Body of pancreas (tissue), 4 donors: ENCODE data around the gene SHBG. TPM values are rescaled to one million over a fixed set of nuclear protein-coding genes. Genes with fewer than 3 reads are reported as not detected.
"Not testable (repeated sequence)": the region's sequence is repeated elsewhere in the genome, so short reads cannot be mapped to it uniquely, and the experiment has no call there.

Experiments used
- ATAC-seq: fragments of 150-250 bp; one replicate; pipeline ENCODE4 v1.9.1; 2016
- DNase-seq, 4 donors: peaks; one replicate each; pipeline ENCODE4 v3.0.0-alpha.2; 2019
- H3K27ac ChIP-seq, 4 donors: fragments of 200-600 bp; sonication (generic); 1 replicate in 3 of 4; 2 replicates in 1 of 4; pipeline versions ENCODE4 v1.5.1 to v1.6.1; 2016 to 2019; ENCODE audit warnings: mild to moderate bottlenecking in 1 of 4, mixed read lengths in 1 of 4, moderate library complexity in 1 of 4
- H3K27me3 ChIP-seq, 2 donors: fragments of 200-600 bp; sonication (generic); one replicate each; pipeline ENCODE4 v1.6.0; 2016; ENCODE audit warnings: mild to moderate bottlenecking in 1 of 2
- H3K36me3 ChIP-seq, 2 donors: fragments of 200-600 bp; sonication (generic); replicated peaks in 1 of 2; 2 replicates each; pipeline ENCODE4 v1.5.1; 2016; ENCODE audit warnings: low read depth in 2 of 2; ENCODE audit not compliant: insufficient read depth in 1 of 2
- H3K4me1 ChIP-seq: fragments of 200-600 bp; sonication (generic); one replicate; pipeline ENCODE4 v1.6.0; 2016
- H3K4me3 ChIP-seq, 2 donors: fragments of 200-600 bp; sonication (generic); 1 replicate in 1 of 2; 2 replicates in 1 of 2; pipeline ENCODE4 v1.5.1; 2016 to 2019
- H3K9me3 ChIP-seq, 3 donors: fragments of 200-600 bp; sonication (generic); 1 replicate in 2 of 3; 2 replicates in 1 of 3; pipeline ENCODE4 v1.5.1; 2016
- POLR2A ChIP-seq, 3 donors: fragments of 450-650 bp; IDR thresholded peaks; one replicate each; pipeline ENCODE4 v1.6.1; 2016; ENCODE audit warnings: antibody characterized with exemption in 3 of 3, mild to moderate bottlenecking in 2 of 3
- WGBS, 2 donors: methylation state at CpG; one replicate each; pipeline ENCODE4 v1.1.5; 2017; 5-methylcytosine and 5-hydroxymethylcytosine counted together
- intact Hi-C: fragments of 100-400 bp; cut with DNase I; formaldehyde crosslinking; loops from one replicate; pipeline ENCODE4 v1.15.1; 2023
- total RNA-seq, 2 donors: library from RNA; depleted of rRNA; stranded (reverse); fragments of >200 nt; gene quantifications; one replicate each; pipeline ENCODE4 v1.1.0, GENCODE V29; 2016
- TF ChIP-seq, protein P1 (sequence below), 7 experiments: fragments of 450-650 bp in 4 of 7; fragments of 200-600 bp in 3 of 7; sonication (generic) in 3 of 7; IDR thresholded peaks; one replicate each; pipeline ENCODE4 v1.5.1; 2016 to 2019; ENCODE audit warnings: antibody characterized with exemption in 7 of 7

SHBG gene
- total RNA-seq, 2 donors from 2014 or later = not detected

DNA sequence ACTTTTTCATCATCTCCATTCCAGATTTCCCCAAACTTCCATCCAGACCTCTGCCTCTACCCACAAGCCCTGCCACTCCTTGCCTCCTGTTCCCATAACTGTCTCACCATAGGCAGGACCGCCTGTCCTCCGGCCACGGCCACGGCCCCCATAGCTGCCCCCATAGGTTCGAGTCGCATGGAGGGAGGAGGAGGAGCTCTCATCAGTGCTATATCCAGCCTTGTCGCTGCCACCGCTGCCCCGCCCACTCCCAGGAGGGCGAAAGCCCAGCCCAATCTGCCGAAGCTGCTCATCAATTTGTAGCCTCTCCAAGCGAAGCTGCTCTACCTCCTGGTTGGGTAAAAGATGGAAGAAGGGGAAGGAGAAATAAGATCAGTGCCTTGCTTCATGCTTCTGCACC is 36.6 kb upstream of the SHBG start:
- 91% methylated on average over 12 of the region's 12 CpGs for WGBS, 2 donors
- no peaks in the 10 kb centered on the region for H3K9me3 ChIP-seq
- ATAC-seq (no peak), DNase-seq (no peak)
- TF ChIP-seq, protein P1, sequence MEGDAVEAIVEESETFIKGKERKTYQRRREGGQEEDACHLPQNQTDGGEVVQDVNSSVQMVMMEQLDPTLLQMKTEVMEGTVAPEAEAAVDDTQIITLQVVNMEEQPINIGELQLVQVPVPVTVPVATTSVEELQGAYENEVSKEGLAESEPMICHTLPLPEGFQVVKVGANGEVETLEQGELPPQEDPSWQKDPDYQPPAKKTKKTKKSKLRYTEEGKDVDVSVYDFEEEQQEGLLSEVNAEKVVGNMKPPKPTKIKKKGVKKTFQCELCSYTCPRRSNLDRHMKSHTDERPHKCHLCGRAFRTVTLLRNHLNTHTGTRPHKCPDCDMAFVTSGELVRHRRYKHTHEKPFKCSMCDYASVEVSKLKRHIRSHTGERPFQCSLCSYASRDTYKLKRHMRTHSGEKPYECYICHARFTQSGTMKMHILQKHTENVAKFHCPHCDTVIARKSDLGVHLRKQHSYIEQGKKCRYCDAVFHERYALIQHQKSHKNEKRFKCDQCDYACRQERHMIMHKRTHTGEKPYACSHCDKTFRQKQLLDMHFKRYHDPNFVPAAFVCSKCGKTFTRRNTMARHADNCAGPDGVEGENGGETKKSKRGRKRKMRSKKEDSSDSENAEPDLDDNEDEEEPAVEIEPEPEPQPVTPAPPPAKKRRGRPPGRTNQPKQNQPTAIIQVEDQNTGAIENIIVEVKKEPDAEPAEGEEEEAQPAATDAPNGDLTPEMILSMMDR (IDR thresholded peaks at IDR 0.05) = no peak
- no peak for TF ChIP-seq POLR2A (IDR thresholded peaks at IDR 0.05)
- intact Hi-C loops = no loop called here
- H3K27ac ChIP-seq = no peak overlapping the region
- peaks cover 13% of the 10 kb centered on the region for H3K4me1 ChIP-seq
- H3K36me3 ChIP-seq = peaks cover 35 to 40% of the 10 kb centered on the region in 2 donors
- H3K4me3 ChIP-seq = no peak overlapping the region
- H3K27me3 ChIP-seq = no peaks in the 10 kb centered on the region

DNA sequence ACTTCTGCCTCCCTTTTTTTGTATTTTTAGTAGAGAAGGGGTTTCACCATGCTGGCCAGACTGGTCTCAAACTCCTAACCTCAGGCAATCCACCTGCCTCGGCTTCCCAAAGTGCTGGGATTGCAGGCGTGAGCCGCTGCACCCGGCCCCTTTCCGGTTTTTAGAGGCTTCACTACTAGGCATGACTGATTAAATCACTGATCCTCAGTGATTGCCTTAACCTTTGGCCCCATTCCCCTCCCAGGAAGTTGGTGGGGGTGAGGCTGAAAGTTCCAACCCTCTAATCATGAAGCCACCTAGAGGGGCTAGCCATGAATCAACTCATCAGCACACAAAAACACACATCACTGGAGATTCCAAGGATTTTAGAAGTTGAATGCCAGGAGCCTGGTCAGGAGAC is 32.4 kb upstream of the SHBG start:
- DNase-seq, H3K9me3 ChIP-seq, ATAC-seq, intact Hi-C loops, H3K4me1 ChIP-seq, H3K27me3 ChIP-seq, H3K27ac ChIP-seq, H3K4me3 ChIP-seq: not testable (repeated sequence)
- WGBS, 2 donors = 80 to 92% methylated on average over 4 to 5 of the region's 5 CpGs
- peaks cover 40 to 53% of the 10 kb centered on the region in 2 donors for H3K36me3 ChIP-seq

DNA sequence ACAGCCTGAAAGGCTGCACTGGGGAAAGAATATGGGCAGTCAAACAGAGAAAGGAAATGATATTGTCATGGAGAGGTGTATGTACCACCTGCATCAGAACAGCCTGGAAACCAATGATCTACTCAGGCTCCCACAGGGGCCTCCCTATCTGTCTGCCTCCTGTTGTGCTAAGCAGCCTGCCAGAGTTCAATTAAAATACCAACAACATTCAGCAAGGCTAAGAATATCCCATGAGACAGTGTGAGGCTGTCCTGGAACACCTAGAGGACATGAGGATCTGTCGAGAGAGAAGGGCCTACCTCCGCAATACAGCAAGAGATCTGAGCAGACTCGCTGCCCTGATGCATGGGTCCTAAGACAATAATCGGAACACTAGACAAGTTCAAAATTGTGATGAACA is 23.7 kb upstream of the SHBG start:
- no peak overlapping the region for H3K27ac ChIP-seq
- ATAC-seq = no peak
- H3K4me1 ChIP-seq = peaks cover 6% of the 10 kb centered on the region
- no peaks in the 10 kb centered on the region for H3K9me3 ChIP-seq
- intact Hi-C loops = no loop called here
- DNase-seq = no peak
- WGBS, 2 donors = 93 to 98% methylated on average over 4 of the region's 4 CpGs
- no peak overlapping the region for H3K4me3 ChIP-seq
- H3K27me3 ChIP-seq = no peaks in the 10 kb centered on the region
- H3K36me3 ChIP-seq = peaks cover 0 to 16% of the 10 kb centered on the region in 2 donors
- TF ChIP-seq, protein P1 (IDR thresholded peaks at IDR 0.05) = no peak
- no peak for TF ChIP-seq POLR2A (IDR thresholded peaks at IDR 0.05)

DNA sequence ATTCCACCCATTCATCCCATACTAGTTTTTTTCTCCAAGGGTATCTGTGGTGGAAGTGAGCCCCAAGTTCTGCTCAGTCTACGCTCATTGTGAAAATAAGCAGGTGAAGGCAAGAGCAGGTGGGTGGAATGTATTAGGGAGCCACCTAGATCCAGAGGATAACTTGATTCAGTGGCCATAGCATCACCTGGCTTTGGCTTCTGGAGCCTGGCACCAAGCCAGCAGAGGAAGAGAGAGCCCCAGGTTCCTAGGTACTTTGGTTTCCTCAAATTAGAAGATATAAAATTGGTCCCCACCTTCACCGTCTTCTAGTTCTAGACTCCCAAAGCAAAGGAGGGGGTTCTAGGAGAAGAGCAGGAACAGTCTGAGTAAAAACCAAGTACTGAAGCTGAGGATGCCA is 19.3 kb upstream of the SHBG start:
- peaks cover 34% of the 10 kb centered on the region for H3K4me1 ChIP-seq
- intact Hi-C loops = no loop called here
- WGBS, 2 donors = 96 to 100% methylated on average over 2 of the region's 2 CpGs
- no peak for TF ChIP-seq POLR2A (IDR thresholded peaks at IDR 0.05)
- TF ChIP-seq, protein P1 (IDR thresholded peaks at IDR 0.05) = no peak
- H3K27ac ChIP-seq = no peak overlapping the region
- ATAC-seq = no peak
- H3K9me3 ChIP-seq = no peaks in the 10 kb centered on the region
- no peak for DNase-seq
- no peak overlapping the region for H3K4me3 ChIP-seq
- H3K36me3 ChIP-seq = no peaks in the 10 kb centered on the region
- no peaks in the 10 kb centered on the region for H3K27me3 ChIP-seq

DNA sequence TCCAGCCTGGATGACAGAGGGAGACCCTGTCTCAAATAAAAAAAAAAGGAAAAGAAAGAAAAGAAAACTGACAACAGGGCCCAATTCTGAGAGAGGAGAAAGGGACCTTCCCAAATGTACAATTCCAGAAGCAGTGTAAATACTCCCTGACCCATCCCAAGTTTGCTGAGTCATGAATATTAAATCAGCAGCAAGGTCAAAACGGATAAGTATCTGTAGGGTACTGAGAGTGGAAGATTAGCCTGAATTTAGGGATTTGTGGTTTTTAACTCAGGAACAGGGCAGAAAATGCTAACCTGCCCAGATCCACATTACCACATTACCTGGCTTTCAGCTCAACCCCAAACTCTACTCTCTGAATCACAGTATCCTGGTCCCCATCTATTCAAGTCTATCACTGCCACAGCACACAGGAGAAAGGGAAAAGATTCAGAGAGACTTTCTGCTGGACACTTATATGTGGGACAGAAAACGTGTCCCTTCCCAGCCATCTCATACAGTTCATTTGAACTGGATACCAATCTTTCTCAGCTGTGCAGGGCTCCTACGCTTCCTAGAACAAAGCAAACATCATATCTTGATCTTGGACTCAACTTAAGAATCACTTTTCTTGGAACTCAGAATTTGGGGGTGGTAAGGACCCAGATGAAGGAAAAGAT is 18.2 kb upstream of the SHBG start:
- Histone ChIP-seq H3K4me1 (peaks cover 34% of the 10 kb centered on the region), H3K27ac (no peak overlapping the region), H3K9me3 (no peaks in the 10 kb centered on the region), H3K4me3 (no peak overlapping the region), H3K36me3 (no peaks in the 10 kb centered on the region), H3K27me3 (no peaks in the 10 kb centered on the region)
- WGBS, 2 donors = 34 to 42% methylated on average over 3 of the region's 3 CpGs
- no peak for TF ChIP-seq POLR2A (IDR thresholded peaks at IDR 0.05)
- TF ChIP-seq, protein P1 (IDR thresholded peaks at IDR 0.05) = no peak
- intact Hi-C loops = no loop called here
- no peak for DNase-seq
- ATAC-seq = no peak
